Measurements from ENCODE around the gene KHDC1L. TPM values are rescaled to one million over a fixed set of nuclear protein-coding genes. Genes with fewer than 3 reads are reported as not detected.

Gene KHDC1L
- total RNA-seq, 1 donor from 2014 or later = 2.2 TPM

DNA sequence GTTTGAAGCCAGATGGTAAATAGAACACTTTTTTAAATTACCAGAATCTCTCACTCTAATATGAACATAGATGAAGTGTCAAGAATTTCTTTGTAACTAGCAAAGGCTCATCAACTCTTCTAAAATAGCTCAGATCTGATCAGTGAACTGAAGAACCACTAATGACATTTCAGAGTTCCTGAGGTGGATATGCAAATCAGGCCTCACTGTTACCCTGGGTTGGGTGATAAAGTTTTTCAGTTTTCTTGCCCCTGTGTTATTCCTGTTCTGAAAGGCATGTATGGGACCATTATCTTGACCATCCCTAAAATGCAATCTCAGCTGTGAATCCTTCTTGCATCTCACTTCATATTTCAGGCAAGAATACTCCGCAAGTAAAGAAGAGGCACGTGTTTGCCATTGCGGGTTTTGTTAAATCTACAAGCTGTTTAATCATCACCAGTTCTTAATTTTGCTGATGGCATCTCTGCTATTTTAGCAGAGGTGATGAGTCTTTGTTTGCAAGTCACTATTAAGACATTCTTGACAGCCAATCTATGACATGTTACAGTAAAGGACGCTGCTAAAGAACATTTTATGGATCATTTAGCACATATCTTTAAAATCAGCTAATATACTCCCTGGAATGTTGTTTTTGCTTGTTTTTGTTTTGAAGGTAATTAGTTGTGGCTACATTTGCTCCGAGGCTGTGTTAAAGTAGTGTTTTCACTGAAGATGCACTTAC lies 47.9 kb downstream of the KHDC1L start:
- H3K27me3 Mint-ChIP-seq (ENCODE audit: unreplicated experiment) = no peaks in the 10 kb centered on the region
- no peak overlapping the region for H3K4me3 Mint-ChIP-seq (ENCODE audit: unreplicated experiment)
- no peaks in the 10 kb centered on the region for H3K9me3 Mint-ChIP-seq (ENCODE audit: unreplicated experiment)
- no peak for TF ChIP-seq CTCF (IDR thresholded peaks at IDR 0.05; ENCODE audit: partially characterized antibody, unreplicated experiment)
- DNase-seq = no peak
- peaks cover 11% of the 10 kb centered on the region for H3K4me1 Mint-ChIP-seq (ENCODE audit: low read depth, unreplicated experiment)
- no peaks in the 10 kb centered on the region for H3K36me3 Mint-ChIP-seq (ENCODE audit: unreplicated experiment)
- no peak overlapping the region for H3K27ac Mint-ChIP-seq (ENCODE audit: unreplicated experiment)

DNA sequence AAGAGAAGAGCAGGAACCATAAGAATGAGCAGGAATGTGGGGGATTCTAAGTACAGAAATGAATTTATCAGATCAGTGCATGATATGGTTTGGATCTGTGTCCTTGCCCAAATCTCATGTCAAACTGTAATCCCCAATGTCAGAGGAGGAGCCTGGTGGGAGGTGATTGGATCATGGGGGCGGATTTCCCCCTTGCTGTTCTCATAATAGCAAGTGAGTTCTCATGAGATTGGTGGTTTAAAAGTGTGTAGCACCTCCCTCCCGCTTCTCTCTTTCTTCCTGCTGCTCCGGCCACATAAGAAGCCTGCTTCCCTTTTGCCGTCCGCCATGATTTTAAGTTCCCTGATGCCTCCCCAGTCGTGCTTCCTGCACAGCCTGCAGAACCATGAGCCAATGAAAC lies 49.2 kb downstream of the KHDC1L start:
- no peak for DNase-seq
- Mint-ChIP-seq H3K4me1 (ENCODE audit: low read depth, unreplicated experiment) (peaks cover 11% of the 10 kb centered on the region), H3K27ac (ENCODE audit: unreplicated experiment) (no peak overlapping the region), H3K36me3 (ENCODE audit: unreplicated experiment) (no peaks in the 10 kb centered on the region), H3K9me3 (ENCODE audit: unreplicated experiment) (no peaks in the 10 kb centered on the region), H3K4me3 (ENCODE audit: unreplicated experiment) (no peak overlapping the region), H3K27me3 (ENCODE audit: unreplicated experiment) (no peaks in the 10 kb centered on the region)
- no peak for TF ChIP-seq CTCF (IDR thresholded peaks at IDR 0.05; ENCODE audit: partially characterized antibody, unreplicated experiment)

DNA sequence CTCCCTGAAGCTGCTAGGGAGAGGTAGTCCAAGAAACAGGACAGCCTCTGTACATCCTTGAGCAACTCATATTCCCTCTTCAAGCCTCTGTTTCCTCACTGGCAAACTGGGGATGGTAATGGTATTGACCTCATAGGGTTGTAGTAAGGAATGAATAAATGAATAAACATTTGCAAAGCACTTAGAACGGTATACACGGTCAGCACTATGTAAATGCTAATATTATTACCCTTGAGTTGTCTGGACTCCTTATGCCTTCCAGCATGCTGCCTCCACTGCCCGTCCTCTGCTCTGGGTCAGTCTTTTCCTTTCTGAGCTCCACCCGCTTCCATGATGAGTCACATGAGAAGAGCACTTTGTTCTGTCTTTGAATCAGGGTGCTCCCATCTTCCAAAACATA lies 50.6 kb downstream of the KHDC1L start:
- TF ChIP-seq CTCF (IDR thresholded peaks at IDR 0.05; ENCODE audit: partially characterized antibody, unreplicated experiment) = no peak
- no peaks in the 10 kb centered on the region for H3K4me1 Mint-ChIP-seq (ENCODE audit: low read depth, unreplicated experiment)
- no peaks in the 10 kb centered on the region for H3K36me3 Mint-ChIP-seq (ENCODE audit: unreplicated experiment)
- H3K27me3 Mint-ChIP-seq (ENCODE audit: unreplicated experiment) = no peaks in the 10 kb centered on the region
- H3K4me3 Mint-ChIP-seq (ENCODE audit: unreplicated experiment) = no peak overlapping the region
- H3K27ac Mint-ChIP-seq (ENCODE audit: unreplicated experiment) = no peak overlapping the region
- no peaks in the 10 kb centered on the region for H3K9me3 Mint-ChIP-seq (ENCODE audit: unreplicated experiment)
- DNase-seq = no peak

Other genes starting within 250 kb of the KHDC1L start
- gene KHDC1, start 37.7 kb upstream of the KHDC1L start, total RNA-seq (ENCODE audit: unreplicated experiment) = 5.8 TPM
- gene DPPA5, start 128.8 kb upstream of the KHDC1L start, total RNA-seq (ENCODE audit: unreplicated experiment) = not detected
- gene KHDC3L, start 137.2 kb upstream of the KHDC1L start, total RNA-seq (ENCODE audit: unreplicated experiment) = not detected
- not detected for gene OOEP, start 144.4 kb upstream of the KHDC1L start, total RNA-seq (ENCODE audit: unreplicated experiment)
- gene DDX43, start 169.3 kb upstream of the KHDC1L start, total RNA-seq (ENCODE audit: unreplicated experiment) = not detected
- gene CGAS, start 226.8 kb upstream of the KHDC1L start, total RNA-seq (ENCODE audit: unreplicated experiment) = 0.37 TPM
- 26.6 TPM for gene MTO1, start 236.2 kb upstream of the KHDC1L start, total RNA-seq (ENCODE audit: unreplicated experiment)

Measured in glutamatergic neuron (in vitro differentiated cells).